ENCODE measurements around the gene OFD1. TPM values are rescaled to one million over a fixed set of nuclear protein-coding genes. Genes with fewer than 3 reads are reported as not detected.

Gene OFD1
- polyA plus RNA-seq, 2 of the 4 experiments (the other 2 are of a cell fraction), result 14.8 to 24.9 TPM

- FAIRE-seq (peak; percentile 56), DNase-seq (ENCODE audit: low read depth in 1 of 2, low spot score in 1 of 2) (no peak), ATAC-seq (peak in 1 of 2 experiments; percentile 9; a peak in 2 of 6 replicates)
- Histone ChIP-seq H3K4me2 (peak overlapping the region; percentile 95), H3K27ac (peak overlapping the region; percentile 93 to 99), H3K9me3 (no peaks in the 10 kb centered on the region), H3K4me1 (peaks cover 56% of the 10 kb centered on the region), H3K4me3 (peak overlapping the region; percentile 85)
- 2% methylated on average over 16 of the region's 16 CpGs for WGBS (ENCODE audit: missing lambda C conversion rate)
- TF ChIP-seq CHD4 (IDR thresholded peaks at IDR 0.05; ENCODE audit: borderline replicate concordance) (no peak), BHLHE40 (IDR thresholded peaks at IDR 0.05; ENCODE audit: low read depth, low read length) (0 out of 2 replicates have a peak, but pooled peaks have one; percentile 29)
- TF ChIP-seq, protein P1, sequence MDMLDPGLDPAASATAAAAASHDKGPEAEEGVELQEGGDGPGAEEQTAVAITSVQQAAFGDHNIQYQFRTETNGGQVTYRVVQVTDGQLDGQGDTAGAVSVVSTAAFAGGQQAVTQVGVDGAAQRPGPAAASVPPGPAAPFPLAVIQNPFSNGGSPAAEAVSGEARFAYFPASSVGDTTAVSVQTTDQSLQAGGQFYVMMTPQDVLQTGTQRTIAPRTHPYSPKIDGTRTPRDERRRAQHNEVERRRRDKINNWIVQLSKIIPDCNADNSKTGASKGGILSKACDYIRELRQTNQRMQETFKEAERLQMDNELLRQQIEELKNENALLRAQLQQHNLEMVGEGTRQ (IDR thresholded peaks at IDR 0.05), result peak; percentile 61; the same call in 1 of the 2 replicates
- TF ChIP-seq, protein P2, sequence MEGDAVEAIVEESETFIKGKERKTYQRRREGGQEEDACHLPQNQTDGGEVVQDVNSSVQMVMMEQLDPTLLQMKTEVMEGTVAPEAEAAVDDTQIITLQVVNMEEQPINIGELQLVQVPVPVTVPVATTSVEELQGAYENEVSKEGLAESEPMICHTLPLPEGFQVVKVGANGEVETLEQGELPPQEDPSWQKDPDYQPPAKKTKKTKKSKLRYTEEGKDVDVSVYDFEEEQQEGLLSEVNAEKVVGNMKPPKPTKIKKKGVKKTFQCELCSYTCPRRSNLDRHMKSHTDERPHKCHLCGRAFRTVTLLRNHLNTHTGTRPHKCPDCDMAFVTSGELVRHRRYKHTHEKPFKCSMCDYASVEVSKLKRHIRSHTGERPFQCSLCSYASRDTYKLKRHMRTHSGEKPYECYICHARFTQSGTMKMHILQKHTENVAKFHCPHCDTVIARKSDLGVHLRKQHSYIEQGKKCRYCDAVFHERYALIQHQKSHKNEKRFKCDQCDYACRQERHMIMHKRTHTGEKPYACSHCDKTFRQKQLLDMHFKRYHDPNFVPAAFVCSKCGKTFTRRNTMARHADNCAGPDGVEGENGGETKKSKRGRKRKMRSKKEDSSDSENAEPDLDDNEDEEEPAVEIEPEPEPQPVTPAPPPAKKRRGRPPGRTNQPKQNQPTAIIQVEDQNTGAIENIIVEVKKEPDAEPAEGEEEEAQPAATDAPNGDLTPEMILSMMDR (IDR thresholded peaks at IDR 0.05), result no peak
- ChIA-PET POLR2A (interaction anchor here (1.2 to 2.2 kb wide), 4 partner anchors 21 to 340 kb away, joined by 3 to 11 read pairs (median 7); partner anchors contain the start of genes GEMIN8, OFD1 and TRAPPC2), CTCF (interaction anchor here (1.1 kb wide), 1 partner anchor 34 kb away, joined by 3 read pairs; no protein-coding TSS in a partner anchor)
Observed at GRCh38 chrX:13689741-13690211, 44.8 kb upstream of the OFD1 start.

- ChIA-PET CTCF (no interaction called here), POLR2A (no interaction called here)
- peak overlapping the region; percentile 95 for H3K4me2 ChIP-seq
- no peak for TF ChIP-seq ZNF302 (CRISPR knock-in tag; IDR thresholded peaks at IDR 0.05)
- no peak for TF ChIP-seq HOXB5 (CRISPR knock-in tag; IDR thresholded peaks at IDR 0.05)
- TF ChIP-seq FOXS1 (CRISPR knock-in tag; IDR thresholded peaks at IDR 0.05), result no peak
- no peak for TF ChIP-seq EP300 (IDR thresholded peaks at IDR 0.05)
- no peak for TF ChIP-seq POLR2A (IDR thresholded peaks at IDR 0.05; ENCODE audit: low read length)
- no peak for TF ChIP-seq HEYL (CRISPR knock-in tag; IDR thresholded peaks at IDR 0.05)
- no peak for TF ChIP-seq FOSB (CRISPR knock-in tag; IDR thresholded peaks at IDR 0.05)
- no peak for TF ChIP-seq HOXA7 (CRISPR knock-in tag; IDR thresholded peaks at IDR 0.05)
- no peak for TF ChIP-seq NFE2L2 (conservative IDR thresholded peaks at IDR 0.05; ENCODE audit: low read length)
- TF ChIP-seq TP53 (CRISPR knock-in tag; IDR thresholded peaks at IDR 0.05), result no peak
- TF ChIP-seq, protein P2 (IDR thresholded peaks at IDR 0.05), result peak; percentile 16; the same call in 1 of the 3 replicates
- peak in 1 of 2 experiments; percentile 23; a peak in 1 of 5 replicates for TF ChIP-seq RAD21 (conservative IDR thresholded peaks at IDR 0.05 in 1 of 2, IDR thresholded peaks at IDR 0.05 in 1 of 2)
- no peak for TF ChIP-seq CEBPB (IDR thresholded peaks at IDR 0.05)
- TF ChIP-seq RCOR1 (IDR thresholded peaks at IDR 0.05; ENCODE audit: low read depth, low read length), result no peak
- H3K27ac ChIP-seq, result peak overlapping the region in 1 of 2 experiments; percentile 99; a peak in 2 of 6 replicates
- FAIRE-seq (no peak), ATAC-seq (no peak), DNase-seq (ENCODE audit: low read depth in 1 of 2, low spot score in 1 of 2) (peak in 1 of 2 experiments; percentile 8)
- WGBS (ENCODE audit: missing lambda C conversion rate), result 59% methylated on average over 3 of the region's 3 CpGs
- peaks cover 46% of the 10 kb centered on the region for H3K4me1 ChIP-seq
- no peaks in the 10 kb centered on the region for H3K9me3 ChIP-seq
- no peak overlapping the region for H3K4me3 ChIP-seq
Observed at GRCh38 chrX:13690836-13691235, 43.7 kb upstream of the OFD1 start.

- no peak overlapping the region for H3K4me3 ChIP-seq
- POLR2A ChIA-PET, result interaction anchor here (1.2 kb wide), 1 partner anchor 42 kb away, joined by 3 read pairs; the partner anchor contains the start of genes OFD1 and TRAPPC2
- DNase-seq (ENCODE audit: low read depth in 1 of 2, low spot score in 1 of 2), result no peak
- no peak for FAIRE-seq
- CTCF ChIA-PET, result no interaction called here
- WGBS (ENCODE audit: missing lambda C conversion rate), result 55% methylated on average over 7 of the region's 7 CpGs
- no peak for ATAC-seq
- H3K4me1 ChIP-seq, result peaks cover 45% of the 10 kb centered on the region
- no peaks in the 10 kb centered on the region for H3K9me3 ChIP-seq
- peak overlapping the region in 1 of 2 experiments; percentile 30; a peak in 1 of 6 replicates for H3K27ac ChIP-seq
- H3K4me2 ChIP-seq, result peak overlapping the region; percentile 95
- TF ChIP-seq FOSL2 (IDR thresholded peaks at IDR 0.05), result no peak
- 0 out of 2 replicates have a peak, but pooled peaks have one; percentile 7 for TF ChIP-seq FOSL2 (CRISPR knock-in tag; IDR thresholded peaks at IDR 0.05)
- no peak for TF ChIP-seq NFE2L2 (conservative IDR thresholded peaks at IDR 0.05; ENCODE audit: low read length)
Observed at GRCh38 chrX:13691841-13692371, 42.6 kb upstream of the OFD1 start.

All from A549 (cell line).